OCI-LY7 (cell line): ENCODE measurements around the gene ANAPC10.

Experiments
- CTCF ChIP-seq: fragments of 200-600 bp; sonication (generic); conservative IDR thresholded peaks from 2 replicates; pipeline ENCODE4 v1.5.1; 2014; ENCODE audit warnings: mild to moderate bottlenecking, antibody characterized with exemption, low read length, moderate library complexity, mixed read lengths
- EZH2phosphoT487 ChIP-seq: fragments of 200-600 bp; sonication (generic); IDR thresholded peaks from 2 replicates; pipeline ENCODE4 v1.6.1; 2018; ENCODE audit warnings: low read depth, borderline replicate concordance, mild to moderate bottlenecking, mixed run types, antibody characterized with exemption, low read length, moderate library complexity, mixed read lengths

- no peak for TF ChIP-seq CTCF
- TF ChIP-seq EZH2phosphoT487: no peak
Observed at GRCh38 chr4:144975718-144976117, 122.3 kb downstream of the ANAPC10 start.
